SK-N-MC (cell line): Measurements from ENCODE around the gene SH3RF1.

Experiments
- EZH2 ChIP-seq: fragments of 200-600 bp; sonication (generic); IDR thresholded peaks from one replicate; pipeline ENCODE4 v1.6.1; 2017; ENCODE audit warnings: antibody characterized with exemption
- POLR2AphosphoS5 ChIP-seq: IDR thresholded peaks from 2 replicates; pipeline ENCODE4 v1.6.1; 2012; ENCODE audit warnings: mild to moderate bottlenecking, low read depth, low read length, borderline replicate concordance

DNA sequence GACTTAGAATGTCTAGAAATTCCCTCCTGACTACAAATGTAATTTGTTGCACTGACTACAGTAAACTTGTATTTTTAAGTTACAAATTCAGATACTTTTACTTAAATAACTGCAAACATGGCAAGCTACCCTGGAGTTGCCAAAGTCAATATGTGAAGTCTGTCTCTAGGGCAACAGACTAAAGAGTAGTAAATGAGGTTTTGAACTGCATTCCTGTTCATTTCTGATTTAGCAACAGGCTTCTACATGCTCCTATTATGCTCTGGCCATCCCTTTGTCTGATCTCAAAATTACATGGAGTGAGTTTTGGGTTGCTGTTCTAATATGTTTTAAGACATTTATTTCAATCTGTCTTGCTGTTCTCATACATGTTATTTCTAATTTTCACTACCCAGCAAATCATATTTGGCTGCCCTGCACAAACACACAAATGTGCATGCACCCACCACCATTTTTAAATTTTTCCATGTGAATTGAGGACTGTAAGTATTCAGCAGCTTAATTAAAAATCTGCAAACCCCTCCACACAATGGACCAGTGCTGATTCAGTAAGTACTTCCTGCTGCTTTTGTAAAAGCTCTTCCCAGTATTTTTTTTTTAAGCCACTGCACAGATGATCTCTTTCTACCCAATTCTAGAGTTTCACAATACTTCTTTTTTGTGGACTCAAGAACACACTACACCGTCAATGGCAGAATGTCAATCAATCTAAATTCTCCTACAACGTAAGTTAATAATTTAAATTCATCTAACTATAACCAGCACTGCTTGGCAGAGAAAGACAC lies 26.7 kb downstream of the SH3RF1 start:
- TF ChIP-seq EZH2: no peak
- TF ChIP-seq POLR2AphosphoS5: no peak
